Calu3 (cell line): ENCODE results near the gene FAM124A. TPM values are rescaled to one million over a fixed set of nuclear protein-coding genes. Genes with fewer than 3 reads are reported as not detected.

Experiments used
- BruUV-seq: library from RNA; stranded (reverse); fragments of 400-500 nt; replicated peaks from 2 replicates; lab custom pipeline; 2021; lab: Mats Ljungman, UMichigan
- CTCF ChIA-PET: fragments of 300-600 bp; sonication (Branson Sonifier 250); formaldehyde crosslinking; loops from one replicate; lab custom pipeline; 2022; ENCODE audit warnings: antibody characterized with exemption; lab: Charles Lee
- DNase-seq: peaks from one replicate; pipeline ENCODE4 v3.0.0; 2022
- H3K27ac Mint-ChIP-seq: one replicate; pipeline ENCODE4 v1.8.0; 2022; ENCODE audit warnings: mixed read lengths; ENCODE audit not compliant: unreplicated experiment
- H3K27me3 Mint-ChIP-seq: one replicate; pipeline ENCODE4 v1.8.0; 2022; ENCODE audit warnings: mixed read lengths; ENCODE audit not compliant: unreplicated experiment
- H3K36me3 Mint-ChIP-seq: one replicate; pipeline ENCODE4 v1.8.0; 2022; ENCODE audit warnings: mild to moderate bottlenecking, moderate library complexity, mixed read lengths; ENCODE audit not compliant: insufficient read depth, unreplicated experiment
- H3K4me1 Mint-ChIP-seq: one replicate; pipeline ENCODE4 v1.8.0; 2022; ENCODE audit warnings: mild to moderate bottlenecking, low read depth, mixed read lengths; ENCODE audit not compliant: unreplicated experiment
- H3K4me3 Mint-ChIP-seq: one replicate; pipeline ENCODE4 v1.8.0; 2022; ENCODE audit warnings: mild to moderate bottlenecking, low read depth, moderate library complexity, mixed read lengths; ENCODE audit not compliant: unreplicated experiment
- H3K9me3 Mint-ChIP-seq: one replicate; pipeline ENCODE4 v1.8.0; 2022; ENCODE audit warnings: low read depth, mixed read lengths; ENCODE audit not compliant: unreplicated experiment
- intact Hi-C: fragments of 100-400 bp; cut with micrococcal nuclease; formaldehyde crosslinking; loops from one replicate; pipeline ENCODE4 v1.10.0; 2022; ENCODE audit not compliant: unreplicated experiment
- total RNA-seq: library from RNA; stranded (reverse); gene quantifications from 2 replicates; pipeline ENCODE4 v1.2.3, GENCODE V29; 2022
- TF ChIP-seq, protein P1 (sequence below): fragments of 200-600 bp; IDR thresholded peaks from one replicate; pipeline ENCODE4 v1.8.0; 2022; ENCODE audit warnings: antibody characterized with exemption; ENCODE audit not compliant: unreplicated experiment

The FAM124A gene
- total RNA-seq, 1 experiment from 2014 or later: 0.12 TPM

DNA sequence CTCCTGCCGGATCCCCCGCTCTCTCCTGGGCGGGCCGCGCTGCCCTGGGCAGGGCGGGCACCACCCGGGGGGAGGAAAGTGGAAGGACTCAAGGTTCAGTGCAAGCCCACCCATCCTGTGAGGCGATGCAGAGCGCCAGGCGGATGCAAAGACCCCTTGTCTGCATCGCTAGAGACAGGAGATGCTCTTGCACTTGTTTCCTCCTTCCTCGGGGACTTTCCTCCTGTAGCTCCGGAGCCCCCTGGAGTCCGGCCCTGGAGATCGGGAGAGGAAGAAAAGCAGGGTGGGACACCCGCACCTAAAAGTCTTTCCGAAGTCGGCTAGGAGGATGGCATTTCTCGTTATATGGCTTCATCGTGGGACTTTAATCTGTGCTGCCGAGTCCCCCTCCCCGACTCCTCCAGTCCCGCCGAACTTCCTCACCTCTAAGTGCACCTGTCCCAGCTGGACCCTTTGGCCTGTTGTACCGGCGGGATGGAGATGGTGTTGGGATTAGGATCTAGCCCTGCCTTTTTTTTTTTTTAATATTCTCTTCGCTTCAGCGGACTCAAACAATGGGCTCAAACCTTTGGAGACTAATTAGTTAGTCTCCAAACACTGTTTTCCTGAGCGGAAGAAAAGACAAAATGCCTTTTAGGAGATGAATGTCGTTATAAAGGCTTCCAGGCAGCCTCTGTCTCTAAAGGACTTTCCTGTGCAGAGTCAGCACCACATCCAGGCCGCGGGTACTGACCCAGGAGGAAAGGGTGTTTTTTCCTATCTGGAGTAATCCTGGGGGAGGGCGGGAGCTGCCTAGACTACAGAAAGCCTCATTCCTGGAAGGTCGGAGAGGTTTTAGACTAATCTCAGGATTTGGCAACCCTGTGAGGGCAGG, 725 bp downstream of the FAM124A start:
- CTCF ChIA-PET: interaction anchor here (0.6 kb wide), 1 partner anchor 1450 kb away, joined by 3 read pairs; no protein-coding TSS in a partner anchor
- TF ChIP-seq, protein P1, sequence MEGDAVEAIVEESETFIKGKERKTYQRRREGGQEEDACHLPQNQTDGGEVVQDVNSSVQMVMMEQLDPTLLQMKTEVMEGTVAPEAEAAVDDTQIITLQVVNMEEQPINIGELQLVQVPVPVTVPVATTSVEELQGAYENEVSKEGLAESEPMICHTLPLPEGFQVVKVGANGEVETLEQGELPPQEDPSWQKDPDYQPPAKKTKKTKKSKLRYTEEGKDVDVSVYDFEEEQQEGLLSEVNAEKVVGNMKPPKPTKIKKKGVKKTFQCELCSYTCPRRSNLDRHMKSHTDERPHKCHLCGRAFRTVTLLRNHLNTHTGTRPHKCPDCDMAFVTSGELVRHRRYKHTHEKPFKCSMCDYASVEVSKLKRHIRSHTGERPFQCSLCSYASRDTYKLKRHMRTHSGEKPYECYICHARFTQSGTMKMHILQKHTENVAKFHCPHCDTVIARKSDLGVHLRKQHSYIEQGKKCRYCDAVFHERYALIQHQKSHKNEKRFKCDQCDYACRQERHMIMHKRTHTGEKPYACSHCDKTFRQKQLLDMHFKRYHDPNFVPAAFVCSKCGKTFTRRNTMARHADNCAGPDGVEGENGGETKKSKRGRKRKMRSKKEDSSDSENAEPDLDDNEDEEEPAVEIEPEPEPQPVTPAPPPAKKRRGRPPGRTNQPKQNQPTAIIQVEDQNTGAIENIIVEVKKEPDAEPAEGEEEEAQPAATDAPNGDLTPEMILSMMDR: no peak
- no TSS peak for BruUV-seq
- Mint-ChIP-seq H3K27ac (no peak overlapping the region), H3K4me1 (no peaks in the 10 kb centered on the region), H3K9me3 (no peaks in the 10 kb centered on the region), H3K4me3 (peak overlapping the region; percentile 22), H3K36me3 (no peaks in the 10 kb centered on the region), H3K27me3 (peaks cover 24% of the 10 kb centered on the region)
- DNase-seq: peak; percentile 1
- intact Hi-C loops: no loop called here

DNA sequence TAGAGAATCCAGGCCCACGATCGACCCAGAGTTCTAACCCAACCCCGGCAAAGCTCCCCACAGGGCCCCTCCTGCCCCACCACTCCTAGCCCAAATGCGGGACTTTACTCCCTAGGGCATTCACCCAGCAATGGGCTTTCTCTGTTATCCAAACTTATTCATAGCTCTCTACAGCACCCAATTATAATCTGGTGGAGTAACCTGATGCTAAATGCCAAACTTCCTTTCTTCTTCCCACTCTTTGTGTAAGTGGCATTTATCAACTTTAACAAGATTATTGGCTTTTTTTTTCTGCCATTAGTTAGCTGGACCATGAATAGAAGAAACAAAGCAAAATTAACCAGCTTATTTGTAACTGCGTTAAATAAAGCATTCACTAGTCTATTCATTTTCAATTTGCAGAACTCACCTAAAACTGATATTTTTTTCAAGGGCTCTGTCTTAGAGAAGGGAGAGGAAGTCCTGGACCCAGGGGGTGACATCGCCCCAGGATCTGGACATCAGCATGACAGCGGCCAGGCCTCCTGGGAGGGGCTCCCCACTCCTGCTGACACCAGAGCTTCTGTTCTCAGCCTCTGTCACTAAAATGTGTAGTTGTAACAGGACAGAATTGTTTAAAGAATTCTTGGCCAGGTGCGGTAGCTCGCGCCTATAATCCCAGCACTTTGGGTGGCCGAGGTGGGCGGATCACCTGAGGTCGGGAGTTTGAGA, 1.5 kb downstream of the FAM124A start:
- Mint-ChIP-seq H3K4me1 (no peaks in the 10 kb centered on the region), H3K27me3 (peaks cover 24% of the 10 kb centered on the region), H3K9me3 (no peaks in the 10 kb centered on the region), H3K36me3 (no peaks in the 10 kb centered on the region), H3K27ac (no peak overlapping the region), H3K4me3 (peak overlapping the region; percentile 22)
- TF ChIP-seq, protein P1: no peak
- intact Hi-C loops: no loop called here
- no TSS peak for BruUV-seq
- CTCF ChIA-PET: interaction anchor here (0.6 to 1.3 kb wide), 2 partner anchors 62 to 1450 kb away, joined by 3 read pairs; no protein-coding TSS in a partner anchor
- DNase-seq: no peak

DNA sequence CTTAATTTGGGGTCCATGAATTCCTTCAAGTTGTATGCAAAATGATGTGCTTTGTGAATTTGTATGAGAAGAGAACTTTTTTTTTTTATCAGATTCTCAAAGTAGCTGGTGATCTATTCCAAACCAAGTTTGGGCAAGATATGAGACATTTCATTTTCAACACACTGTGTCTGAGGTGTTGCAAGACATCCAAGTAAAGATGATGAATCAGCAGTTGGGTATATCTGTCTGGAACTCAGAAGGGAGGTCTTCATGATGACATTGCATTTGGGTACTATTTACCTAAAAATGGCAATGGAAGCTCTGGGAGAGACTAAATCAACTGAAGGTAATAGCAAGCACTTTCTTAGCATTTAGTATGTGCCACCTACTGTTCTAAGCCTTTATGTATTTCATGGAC, 2.8 kb downstream of the FAM124A start:
- BruUV-seq: no TSS peak
- TF ChIP-seq, protein P1: no peak
- no peak for DNase-seq
- H3K9me3 Mint-ChIP-seq: no peaks in the 10 kb centered on the region
- CTCF ChIA-PET: no interaction called here
- no peaks in the 10 kb centered on the region for H3K36me3 Mint-ChIP-seq
- no peak overlapping the region for H3K4me3 Mint-ChIP-seq
- peaks cover 24% of the 10 kb centered on the region for H3K27me3 Mint-ChIP-seq
- no peaks in the 10 kb centered on the region for H3K4me1 Mint-ChIP-seq
- H3K27ac Mint-ChIP-seq: no peak overlapping the region
- intact Hi-C loops: no loop called here

DNA sequence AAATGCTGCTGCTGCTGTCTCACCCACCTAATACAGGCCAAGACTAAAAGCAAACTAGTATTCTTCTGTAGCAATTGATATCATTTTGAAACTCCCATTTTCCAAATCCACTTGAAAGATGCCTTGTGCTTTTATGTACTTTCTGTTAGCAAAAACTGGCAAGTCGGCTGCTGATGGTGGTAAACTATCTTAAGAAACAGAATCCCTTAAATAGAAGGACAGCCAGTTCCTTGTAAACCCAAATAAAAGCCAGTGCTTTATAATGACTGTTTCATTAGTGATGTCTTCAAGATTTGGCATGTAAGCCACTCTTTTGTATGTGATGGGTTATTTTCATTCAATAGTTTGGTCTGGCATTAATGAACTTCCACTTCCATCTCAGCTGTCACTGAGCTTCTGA, 5.2 kb downstream of the FAM124A start:
- H3K27me3 Mint-ChIP-seq: peaks cover 24% of the 10 kb centered on the region
- H3K27ac Mint-ChIP-seq: no peak overlapping the region
- no TSS peak for BruUV-seq

More for the DNA sequence above, 5.2 kb downstream of the FAM124A start:
- CTCF ChIA-PET: no interaction called here
- no peaks in the 10 kb centered on the region for H3K36me3 Mint-ChIP-seq
- TF ChIP-seq, protein P1: no peak
- H3K4me1 Mint-ChIP-seq: no peaks in the 10 kb centered on the region
- DNase-seq: no peak
- H3K4me3 Mint-ChIP-seq: no peak overlapping the region
- H3K9me3 Mint-ChIP-seq: no peaks in the 10 kb centered on the region
- intact Hi-C loops: no loop called here
